Stimulated activated CD8-positive, alpha-beta memory T cell treated with anti-CD3 and anti-CD28 coated beads, Interleukin-4, amount 100 ng/mL, for 48 hours (primary cell): ENCODE data around the gene DCST1.

Experiments
- DNase-seq: peaks from one replicate; pipeline ENCODE4 v3.0.0-alpha.2; 2020

DCST1 gene

GRCh38 chr1:155077758-155078445 is 44.3 kb downstream of the DCST1 start:
- DNase-seq, result no peak

GRCh38 chr1:155078469-155079209 is 45.0 kb downstream of the DCST1 start, which contains the start of gene EFNA3:
TSS of gene EFNA3 (plus strand) at chr1:155078837. CDS start at chr1:155078942, 105 bp downstream.
- peak; percentile 84 for DNase-seq

- no peak for DNase-seq
These were observed 45.5 kb downstream of the DCST1 start for GRCh38 chr1:155079210-155079486.

GRCh38 chr1:155079487-155080311 is 46.1 kb downstream of the DCST1 start:
- peak; percentile 40 for DNase-seq

- peak; percentile 48 for DNase-seq
These were observed 46.9 kb downstream of the DCST1 start for GRCh38 chr1:155080312-155081228.

GRCh38 chr1:155081472-155082300 is 48.1 kb downstream of the DCST1 start:
- DNase-seq, result peak; percentile 48

- DNase-seq, result peak; percentile 41
These were observed 48.9 kb downstream of the DCST1 start for GRCh38 chr1:155082301-155083051.

GRCh38 chr1:155083052-155083541 is 49.5 kb downstream of the DCST1 start:
- no peak for DNase-seq

- peak; percentile 65 for DNase-seq
These were observed 50.5 kb downstream of the DCST1 start for GRCh38 chr1:155083865-155084721.

GRCh38 chr1:155084722-155085503 is 51.3 kb downstream of the DCST1 start:
- peak; percentile 95 for DNase-seq

- DNase-seq, result peak; percentile 85
These were observed 52.0 kb downstream of the DCST1 start for GRCh38 chr1:155085504-155086127.

- DNase-seq, result peak; percentile 94
These were observed 52.6 kb downstream of the DCST1 start for GRCh38 chr1:155086128-155086741.

- no peak for DNase-seq
These were observed 53.4 kb downstream of the DCST1 start for GRCh38 chr1:155086856-155087535.

- peak; percentile 91 for DNase-seq
These were observed 57.7 kb downstream of the DCST1 start for GRCh38 chr1:155091071-155092051.

- no peak for DNase-seq
These were observed 58.5 kb downstream of the DCST1 start for GRCh38 chr1:155092131-155092530.

GRCh38 chr1:155092641-155093040 is 59.0 kb downstream of the DCST1 start:
- no peak for DNase-seq
